Left renal pelvis (tissue), 4 donors: Measurements from ENCODE around the gene GON4L. TPM values are rescaled to one million over a fixed set of nuclear protein-coding genes. Genes with fewer than 3 reads are reported as not detected.
"Not testable (repeated sequence)": the region's sequence is repeated elsewhere in the genome, so short reads cannot be mapped to it uniquely, and the experiment has no call there.

ENCODE experiments used
- DNase-seq, 4 donors: peaks; one replicate each; pipeline ENCODE4 v3.0.0-alpha.2; 2013; ENCODE audit warnings: low read depth in 4 of 4, low spot score in 3 of 4
- polyA plus RNA-seq, 4 donors: library from polyadenylated mRNA; unstranded; fragments of 120-200 nt; gene quantifications; one replicate each; pipeline ENCODE4 v1.2.1, GENCODE V29; 2013; ENCODE audit not compliant: insufficient read length in 4 of 4

Gene GON4L, protein sequence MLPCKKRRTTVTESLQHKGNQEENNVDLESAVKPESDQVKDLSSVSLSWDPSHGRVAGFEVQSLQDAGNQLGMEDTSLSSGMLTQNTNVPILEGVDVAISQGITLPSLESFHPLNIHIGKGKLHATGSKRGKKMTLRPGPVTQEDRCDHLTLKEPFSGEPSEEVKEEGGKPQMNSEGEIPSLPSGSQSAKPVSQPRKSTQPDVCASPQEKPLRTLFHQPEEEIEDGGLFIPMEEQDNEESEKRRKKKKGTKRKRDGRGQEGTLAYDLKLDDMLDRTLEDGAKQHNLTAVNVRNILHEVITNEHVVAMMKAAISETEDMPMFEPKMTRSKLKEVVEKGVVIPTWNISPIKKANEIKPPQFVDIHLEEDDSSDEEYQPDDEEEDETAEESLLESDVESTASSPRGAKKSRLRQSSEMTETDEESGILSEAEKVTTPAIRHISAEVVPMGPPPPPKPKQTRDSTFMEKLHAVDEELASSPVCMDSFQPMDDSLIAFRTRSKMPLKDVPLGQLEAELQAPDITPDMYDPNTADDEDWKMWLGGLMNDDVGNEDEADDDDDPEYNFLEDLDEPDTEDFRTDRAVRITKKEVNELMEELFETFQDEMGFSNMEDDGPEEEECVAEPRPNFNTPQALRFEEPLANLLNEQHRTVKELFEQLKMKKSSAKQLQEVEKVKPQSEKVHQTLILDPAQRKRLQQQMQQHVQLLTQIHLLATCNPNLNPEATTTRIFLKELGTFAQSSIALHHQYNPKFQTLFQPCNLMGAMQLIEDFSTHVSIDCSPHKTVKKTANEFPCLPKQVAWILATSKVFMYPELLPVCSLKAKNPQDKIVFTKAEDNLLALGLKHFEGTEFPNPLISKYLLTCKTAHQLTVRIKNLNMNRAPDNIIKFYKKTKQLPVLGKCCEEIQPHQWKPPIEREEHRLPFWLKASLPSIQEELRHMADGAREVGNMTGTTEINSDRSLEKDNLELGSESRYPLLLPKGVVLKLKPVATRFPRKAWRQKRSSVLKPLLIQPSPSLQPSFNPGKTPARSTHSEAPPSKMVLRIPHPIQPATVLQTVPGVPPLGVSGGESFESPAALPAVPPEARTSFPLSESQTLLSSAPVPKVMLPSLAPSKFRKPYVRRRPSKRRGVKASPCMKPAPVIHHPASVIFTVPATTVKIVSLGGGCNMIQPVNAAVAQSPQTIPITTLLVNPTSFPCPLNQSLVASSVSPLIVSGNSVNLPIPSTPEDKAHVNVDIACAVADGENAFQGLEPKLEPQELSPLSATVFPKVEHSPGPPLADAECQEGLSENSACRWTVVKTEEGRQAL (N-terminal part only)
- 10 to 100 TPM; 42.3 to 58.1 (median 47.3) TPM for polyA plus RNA-seq

DNA sequence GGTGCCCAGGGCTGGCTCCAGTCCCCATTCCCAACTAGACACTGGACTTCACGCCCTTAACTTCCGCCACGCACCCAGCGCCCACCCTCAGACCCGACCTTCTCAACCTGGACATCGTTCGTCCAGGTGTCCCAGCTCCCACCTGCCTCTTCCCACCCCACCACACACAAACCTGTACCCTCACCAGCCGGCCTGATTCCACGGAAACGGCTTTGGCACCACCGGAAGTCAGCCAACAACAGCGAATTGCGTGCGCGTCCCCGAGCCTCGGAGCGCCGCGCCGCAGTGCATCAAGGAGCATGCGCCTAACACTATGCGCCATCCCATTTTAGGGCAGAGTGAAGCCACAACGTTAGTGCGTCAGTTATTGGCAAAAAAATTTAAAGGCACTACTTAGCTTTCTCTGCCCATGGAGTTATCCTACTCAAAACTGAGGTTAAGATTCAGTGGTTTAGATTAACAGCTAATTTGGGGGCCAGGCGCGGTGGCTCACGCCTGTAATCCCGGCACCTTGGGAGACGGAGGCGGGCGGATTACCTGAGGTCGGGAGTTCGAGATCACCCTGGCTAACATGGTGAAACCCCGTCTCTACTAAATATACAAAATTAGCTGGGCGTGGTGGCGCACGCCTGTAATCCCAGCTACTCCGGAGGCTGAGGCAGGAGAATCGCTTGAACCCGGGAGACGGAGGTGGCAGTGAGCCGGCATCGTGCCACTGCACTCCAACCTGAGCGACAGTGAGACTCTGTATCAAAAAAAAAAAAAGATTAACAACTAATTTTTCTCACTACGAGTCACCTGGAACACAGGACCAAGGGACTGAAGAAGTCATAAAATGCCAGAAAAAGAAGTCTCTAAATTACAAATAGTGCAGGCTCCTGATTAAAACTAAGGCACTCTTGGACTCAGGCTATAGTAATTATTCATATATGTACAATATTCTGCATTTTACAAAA lies at the start of gene GON4L:
GON4L (minus strand) TSS at position 240 of the 956 bp plus-strand sequence. CDS start 3,434 bp downstream, outside the sequence.
- DNase-seq, result peak in 3 of 4 donors; percentile 79 to 89 (median 81)

DNA sequence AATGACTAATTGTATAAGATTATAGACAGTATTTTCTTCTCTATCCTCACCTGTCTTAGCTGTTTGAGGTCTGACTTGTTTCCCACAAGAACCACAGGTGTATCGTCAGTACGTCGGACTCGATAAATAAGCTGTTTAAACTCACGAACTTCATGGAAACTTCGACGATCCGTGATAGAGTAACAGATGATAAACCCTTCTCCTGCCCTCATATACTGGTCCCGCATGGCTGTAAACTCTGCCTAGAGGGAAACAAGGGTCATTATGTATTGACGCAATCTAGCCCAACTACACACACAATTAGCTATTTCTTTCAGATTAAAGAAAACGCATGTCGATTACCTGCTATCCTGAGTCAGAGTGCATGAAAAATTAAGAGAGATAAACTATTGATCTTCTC lies 47.2 kb upstream of the GON4L start:
- no peak for DNase-seq

DNA sequence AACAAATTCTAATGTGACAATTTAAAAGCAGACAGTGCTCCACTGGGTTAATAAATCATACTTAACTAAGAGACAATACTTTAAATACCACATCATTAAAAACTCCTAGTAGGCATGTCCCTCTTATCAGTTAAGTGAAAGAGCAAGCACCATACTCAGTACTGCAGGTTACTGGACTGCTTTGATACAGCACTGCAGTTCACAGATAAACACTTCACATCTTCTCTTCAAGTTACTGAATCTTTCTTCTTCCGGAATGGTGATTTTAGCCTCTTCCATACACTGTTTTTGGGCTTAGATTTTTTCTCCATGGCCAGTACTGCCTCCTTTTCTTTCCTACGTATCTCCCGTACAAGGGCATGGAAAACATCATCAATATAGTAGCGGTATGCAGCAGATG lies 43.1 kb upstream of the GON4L start:
- no peak for DNase-seq

DNA sequence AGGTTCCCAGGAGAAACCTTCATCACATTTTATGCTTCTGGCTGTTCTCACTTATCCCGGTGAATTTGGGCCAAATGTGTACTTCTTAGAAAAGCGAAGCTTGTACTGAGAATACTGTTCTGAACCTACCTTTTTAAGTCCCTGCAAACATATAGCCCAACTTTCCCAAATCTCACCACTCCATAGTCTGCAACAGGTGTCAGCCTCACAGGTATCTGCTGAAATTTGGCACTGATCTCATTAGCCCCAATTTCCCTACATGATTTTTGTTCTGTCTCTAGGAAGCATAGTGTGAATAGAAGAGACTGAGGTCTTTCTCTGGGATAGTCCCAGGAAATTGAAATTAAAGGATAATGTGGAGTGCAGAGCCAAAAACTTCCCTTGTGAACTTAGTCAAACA lies 42.7 kb upstream of the GON4L start:
- no peak for DNase-seq

DNA sequence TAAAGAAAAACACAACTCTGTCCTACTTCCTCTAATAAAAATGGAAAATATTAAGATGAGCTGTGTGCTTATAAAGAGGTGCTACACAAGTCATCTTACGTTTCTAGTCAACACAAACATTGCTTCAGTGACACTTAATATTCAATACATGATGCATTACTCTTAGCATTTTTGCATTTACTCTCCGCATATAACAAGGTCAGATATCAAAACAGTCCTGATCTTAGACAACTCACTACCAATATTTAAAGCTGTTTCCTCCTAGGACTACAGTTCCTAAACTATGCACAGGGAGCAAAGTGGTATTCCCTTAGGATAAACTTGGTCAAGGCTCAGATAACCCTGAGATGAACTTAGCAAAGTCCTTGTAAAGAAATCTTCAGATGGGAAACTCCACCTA lies 41.9 kb upstream of the GON4L start:
- DNase-seq, result no peak

DNA sequence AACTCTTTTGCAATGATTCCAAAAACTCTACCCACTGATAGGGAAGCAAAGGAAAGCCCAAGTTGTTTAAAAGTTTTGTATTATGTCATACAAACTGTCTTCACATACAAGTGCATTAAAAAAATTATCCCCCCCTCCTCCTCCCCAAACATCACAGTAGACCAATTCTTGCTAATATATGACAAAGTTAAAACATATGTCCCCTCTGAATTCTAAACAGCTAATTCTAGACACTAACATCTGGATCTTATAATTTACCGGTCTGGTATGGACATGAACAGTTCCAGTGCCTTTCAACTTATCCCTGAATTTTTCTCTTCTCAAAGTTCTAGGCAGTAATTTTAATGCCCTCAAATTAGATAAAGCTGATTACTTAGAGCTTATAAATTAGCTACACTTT lies 40.7 kb upstream of the GON4L start:
- no peak for DNase-seq

DNA sequence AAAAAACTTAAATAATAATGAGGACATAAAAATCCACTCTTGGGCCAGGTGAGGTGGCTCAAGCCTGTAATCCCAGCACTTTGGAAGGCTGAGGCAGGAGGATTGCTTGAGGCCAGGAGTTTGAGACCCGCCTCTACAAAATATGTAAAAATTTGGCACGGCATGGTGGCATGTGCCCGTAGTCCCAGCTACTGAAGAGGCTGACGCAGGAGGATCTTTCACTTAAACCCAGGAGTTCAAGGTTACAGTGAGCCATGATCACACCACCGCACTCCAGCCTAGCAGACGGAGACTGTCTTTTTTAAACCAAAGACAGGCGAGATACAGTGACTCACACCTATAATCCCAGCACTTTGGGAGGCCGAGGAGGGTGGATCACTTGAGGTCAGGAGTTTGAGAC lies 39.5 kb upstream of the GON4L start:
- DNase-seq, result not testable (repeated sequence)

DNA sequence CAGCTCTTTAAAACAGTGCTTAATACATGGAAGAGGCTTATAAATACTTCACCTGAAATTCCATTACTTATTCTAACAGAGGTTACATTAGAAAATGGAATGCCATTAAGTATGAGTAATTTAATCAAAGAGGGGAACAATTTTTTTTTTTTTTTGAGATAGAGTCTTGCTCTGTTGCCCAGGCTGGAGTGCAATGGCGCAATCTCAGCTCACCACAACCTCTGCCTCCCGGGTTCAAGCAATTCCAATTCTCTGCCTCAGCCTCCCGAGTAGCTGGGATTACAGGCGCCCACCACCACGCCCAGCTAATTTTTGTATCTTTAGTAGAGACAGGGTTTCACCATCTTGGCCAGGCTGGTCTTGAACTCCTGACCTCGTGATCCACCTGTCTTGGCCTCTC lies 38.6 kb upstream of the GON4L start:
- DNase-seq, result not testable (repeated sequence)

DNA sequence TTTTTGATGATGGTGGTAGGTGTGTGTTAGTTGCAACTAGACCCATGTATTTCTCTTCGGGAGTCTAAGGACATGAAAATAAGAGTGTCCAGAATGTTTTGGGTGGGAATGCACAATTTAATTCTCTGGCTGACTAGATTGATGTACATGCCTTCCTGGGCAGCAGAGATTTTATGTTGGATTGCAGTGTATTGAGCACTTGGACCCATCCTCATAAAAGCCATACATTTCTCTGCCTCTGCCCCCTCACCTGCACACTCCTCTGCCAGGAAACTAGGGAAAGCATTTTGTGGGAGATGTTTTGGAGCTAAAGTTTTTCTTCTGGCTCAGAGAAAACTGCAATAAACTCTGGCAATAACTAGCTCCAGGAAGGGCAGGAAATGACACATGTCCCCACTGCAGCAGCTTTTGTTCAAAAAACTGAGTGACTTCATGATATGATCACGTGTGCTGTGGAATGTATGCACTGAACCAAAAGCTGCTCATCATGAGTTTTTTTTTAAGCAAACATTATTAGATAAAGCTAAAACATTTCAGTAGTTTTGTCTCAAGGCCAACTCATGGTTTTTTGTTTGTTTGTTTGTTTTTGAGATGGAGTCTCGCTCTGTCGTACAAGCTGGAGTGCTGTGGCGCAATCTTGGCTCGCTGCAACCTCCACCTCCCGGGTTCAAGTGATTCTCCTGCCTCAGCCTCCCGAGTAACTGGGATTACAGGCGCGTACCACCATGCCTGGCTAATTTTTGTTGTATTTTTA lies 36.6 kb upstream of the GON4L start:
- DNase-seq, result no peak

DNA sequence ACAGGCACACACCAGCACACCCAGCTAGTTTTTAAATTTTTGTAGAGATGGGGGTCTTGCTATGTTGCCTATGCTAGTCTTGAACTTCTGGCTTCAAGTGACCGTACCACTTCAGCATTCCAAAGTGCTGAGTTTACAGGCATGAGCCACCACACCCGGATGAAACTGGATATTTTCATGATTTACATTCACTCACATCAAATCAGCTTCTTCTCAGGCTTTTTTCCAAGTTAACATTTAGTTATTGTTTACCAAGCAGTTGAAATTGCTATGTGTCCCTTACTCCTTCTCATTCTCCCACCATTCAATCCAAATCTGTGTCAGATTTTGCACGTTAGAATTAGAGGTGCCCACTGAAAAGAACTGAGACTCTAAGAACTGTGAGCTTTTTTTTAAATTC lies 35.8 kb upstream of the GON4L start:
- DNase-seq, result no peak

DNA sequence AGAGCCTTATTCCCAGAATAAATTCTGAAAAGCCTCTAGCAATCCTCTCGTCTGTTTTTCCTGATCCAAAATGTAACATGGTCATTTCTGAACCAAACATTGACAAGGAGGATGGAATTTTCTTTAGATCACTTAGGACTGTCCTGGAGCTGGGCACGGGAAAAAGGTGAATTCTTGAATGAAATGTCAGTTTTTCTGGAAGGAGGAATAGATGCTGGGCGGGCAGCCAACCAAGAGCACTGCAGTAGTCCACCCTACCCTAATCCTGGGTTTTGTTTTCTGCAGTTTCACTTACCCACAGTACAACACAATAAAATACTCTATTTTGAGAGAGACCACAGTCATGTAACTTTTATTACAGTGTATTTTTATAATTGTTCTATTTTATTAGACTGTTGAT lies 33.2 kb upstream of the GON4L start:
- DNase-seq, result no peak

DNA sequence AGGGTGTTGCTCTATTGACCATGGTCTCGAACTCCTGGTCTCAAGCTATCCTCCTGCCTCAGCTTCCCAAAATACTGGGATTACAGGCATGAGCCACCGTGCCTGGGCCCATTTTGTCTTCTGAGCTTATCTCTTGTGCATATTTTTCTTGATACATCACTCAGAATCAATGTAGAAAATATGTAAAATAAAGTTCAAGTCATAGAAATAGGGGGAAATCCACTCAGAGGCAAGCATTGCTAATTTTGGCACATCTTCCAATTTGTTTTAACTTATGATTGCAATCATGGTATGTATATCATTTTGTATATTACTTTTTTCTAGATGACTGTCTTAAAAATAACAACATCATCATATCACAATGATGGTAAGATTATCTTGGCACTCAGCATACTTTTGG lies 32.6 kb upstream of the GON4L start:
- DNase-seq, result no peak

DNA sequence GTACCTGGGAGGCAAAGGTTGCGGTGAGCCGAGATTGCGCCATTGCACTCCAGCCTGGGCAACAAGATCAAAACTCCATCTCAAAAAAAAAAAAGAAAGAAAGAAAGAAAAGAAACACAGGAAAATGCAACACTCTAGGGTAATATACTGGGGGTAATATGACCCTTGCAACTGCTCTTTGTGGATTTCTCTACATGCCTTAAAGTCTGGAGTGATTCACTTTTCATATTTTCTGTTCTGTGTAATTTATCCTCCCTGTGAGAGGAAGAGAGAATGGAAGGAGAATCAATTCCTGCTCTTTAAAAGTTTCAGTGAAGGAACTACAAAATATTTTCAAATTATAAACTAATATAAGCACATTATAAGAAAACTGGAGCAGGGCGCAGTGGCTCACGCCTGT lies 31.5 kb upstream of the GON4L start:
- no peak for DNase-seq

DNA sequence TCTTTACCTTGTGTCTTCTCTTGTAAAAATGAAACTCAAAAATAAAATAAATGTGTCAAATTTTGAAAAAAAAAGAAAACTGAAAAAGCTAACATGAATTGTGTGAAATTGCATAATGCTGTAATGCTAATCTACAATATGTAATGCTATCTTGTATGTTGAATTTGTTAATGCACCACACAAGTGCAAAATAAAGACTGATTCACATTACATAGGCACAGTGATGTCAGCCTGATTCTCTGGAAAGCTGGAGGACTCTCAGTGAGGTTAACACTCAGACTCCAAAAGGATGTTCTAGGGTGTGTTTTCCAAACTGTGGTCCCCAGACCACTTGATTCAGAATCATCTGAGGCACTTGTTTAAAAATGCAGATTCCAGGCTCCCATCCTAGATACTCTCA lies 28.0 kb upstream of the GON4L start:
- DNase-seq, result no peak

DNA sequence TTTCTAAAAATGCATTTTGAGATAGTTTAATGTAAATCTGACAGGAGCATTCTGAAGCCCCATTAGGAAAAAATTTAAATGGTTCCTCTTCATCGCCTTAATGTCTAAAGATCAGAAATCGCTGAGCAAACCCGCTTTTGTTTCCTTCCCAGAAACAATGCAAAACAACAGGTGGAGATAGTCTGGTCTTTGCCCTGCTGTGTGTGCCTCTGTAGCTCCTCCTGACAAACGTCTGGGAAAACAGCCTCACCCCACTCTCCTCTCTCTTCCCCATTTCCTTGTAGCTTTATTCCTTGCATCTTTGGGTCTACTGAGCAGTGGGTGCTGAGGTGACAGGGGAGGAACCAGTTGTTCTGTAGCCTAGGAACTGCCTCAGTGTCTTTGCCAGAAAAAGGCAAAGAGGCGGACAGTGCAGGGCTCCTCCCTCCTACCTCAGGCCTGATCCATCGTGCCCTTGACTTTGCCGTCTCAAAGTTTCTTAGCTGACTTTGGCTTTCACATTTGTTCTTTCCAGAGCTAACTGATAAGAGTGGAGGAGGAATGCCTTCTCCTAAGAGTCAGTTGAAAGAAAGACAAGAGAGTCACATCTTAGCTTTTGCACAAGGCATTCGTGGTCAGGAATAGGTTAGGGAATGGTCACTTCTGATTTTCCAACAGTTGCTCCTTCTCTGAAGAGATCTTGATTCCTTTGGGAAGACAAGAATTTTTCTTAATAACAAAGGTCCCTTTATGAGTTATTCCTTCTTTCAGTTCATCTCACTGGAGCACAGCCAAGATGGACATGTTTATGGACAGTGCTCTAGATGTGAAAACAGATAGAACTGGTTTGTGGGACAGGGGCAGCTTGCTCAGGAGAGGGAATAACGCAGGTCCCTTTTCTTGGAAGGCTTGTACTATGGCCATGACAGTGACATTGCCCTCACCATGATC lies 27.3 kb upstream of the GON4L start:
- no peak for DNase-seq

DNA sequence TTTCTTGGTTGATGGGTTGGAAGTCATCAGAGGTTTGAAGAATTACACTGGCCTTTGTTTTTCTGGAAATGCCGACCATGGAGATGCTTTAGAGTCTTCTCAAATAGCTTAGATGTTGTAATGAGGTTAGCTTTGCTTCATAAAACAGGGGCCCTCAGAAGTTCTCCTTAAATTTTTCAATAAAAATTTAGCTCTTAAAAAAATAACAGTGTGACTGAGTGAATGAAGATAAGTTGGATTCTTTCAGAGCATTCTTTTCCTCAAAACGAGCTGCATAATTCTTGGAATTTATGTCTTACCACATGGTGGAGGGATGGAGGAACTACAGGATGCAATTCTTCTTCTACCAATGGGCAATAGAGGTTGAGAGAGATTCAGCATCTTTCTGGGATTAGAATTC lies 25.8 kb upstream of the GON4L start:
- DNase-seq, result no peak

DNA sequence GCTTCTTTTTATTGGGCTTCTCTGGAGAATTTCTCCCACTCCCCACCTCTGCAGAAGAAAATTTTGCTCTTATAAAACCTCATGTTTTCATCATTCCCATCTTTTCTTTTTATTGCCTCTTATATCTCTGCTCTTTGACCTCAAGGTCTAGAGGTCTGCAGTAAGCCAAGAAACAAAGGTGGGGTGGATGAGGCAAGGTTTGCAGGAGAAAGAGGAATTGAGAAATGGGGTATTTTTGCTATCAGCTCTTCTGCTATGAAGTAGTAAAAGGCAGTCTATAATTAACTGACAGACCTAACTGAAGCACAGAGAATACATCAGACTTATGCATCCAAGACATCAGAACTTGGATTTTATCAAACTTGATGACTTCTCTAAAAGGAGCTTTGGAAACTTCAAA lies 25.2 kb upstream of the GON4L start:
- no peak for DNase-seq

DNA sequence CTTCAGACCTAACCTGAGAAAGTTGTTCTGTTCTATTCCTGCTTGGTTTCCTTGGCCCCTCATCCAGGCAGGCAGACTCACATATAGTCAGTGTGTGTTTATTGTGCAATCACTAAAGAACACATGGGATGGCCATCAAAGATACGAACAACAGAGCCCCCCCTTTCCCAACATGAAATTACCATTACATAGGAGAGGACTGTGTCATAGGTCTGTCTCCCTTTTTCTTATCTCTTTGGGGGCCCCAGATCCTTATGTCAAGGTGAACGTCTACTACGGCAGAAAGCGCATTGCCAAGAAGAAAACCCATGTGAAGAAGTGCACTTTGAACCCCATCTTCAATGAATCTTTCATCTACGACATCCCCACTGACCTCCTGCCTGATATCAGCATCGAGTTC lies 23.9 kb upstream of the GON4L start:
- no peak for DNase-seq
